BE2C (cell line): ENCODE data around the gene DCN.
"Not testable (repeated sequence)": the region's sequence is repeated elsewhere in the genome, so short reads cannot be mapped to it uniquely, and the experiment has no call there.

Source experiments
- DNase-seq: peaks from one replicate; pipeline ENCODE4 v3.0.0-alpha.2; 2020
- H3K27me3 ChIP-seq: fragments of 250-450 bp; sonication (Bioruptor Pico); 2 replicates; pipeline ENCODE4 v1.5.1; 2020; ENCODE audit warnings: mild to moderate bottlenecking
- H3K36me3 ChIP-seq: fragments of 250-450 bp; sonication (Bioruptor Pico); 2 replicates; pipeline ENCODE4 v1.5.1; 2020; ENCODE audit warnings: mild to moderate bottlenecking
- H3K4me1 ChIP-seq: fragments of 250-450 bp; sonication (Bioruptor Pico); 2 replicates; pipeline ENCODE4 v1.5.1; 2020
- H3K4me3 ChIP-seq: 2 replicates; pipeline ENCODE4 v1.5.1; 2011; ENCODE audit warnings: low read depth, low read length
- H3K9me3 ChIP-seq: fragments of 250-450 bp; sonication (Bioruptor Pico); 2 replicates; pipeline ENCODE4 v1.5.1; 2020
- TF ChIP-seq, protein P1 (sequence below): IDR thresholded peaks from 2 replicates; pipeline ENCODE4 v1.5.1; 2012; ENCODE audit warnings: mild to moderate bottlenecking, low read depth, low read length

The DCN gene

DNA sequence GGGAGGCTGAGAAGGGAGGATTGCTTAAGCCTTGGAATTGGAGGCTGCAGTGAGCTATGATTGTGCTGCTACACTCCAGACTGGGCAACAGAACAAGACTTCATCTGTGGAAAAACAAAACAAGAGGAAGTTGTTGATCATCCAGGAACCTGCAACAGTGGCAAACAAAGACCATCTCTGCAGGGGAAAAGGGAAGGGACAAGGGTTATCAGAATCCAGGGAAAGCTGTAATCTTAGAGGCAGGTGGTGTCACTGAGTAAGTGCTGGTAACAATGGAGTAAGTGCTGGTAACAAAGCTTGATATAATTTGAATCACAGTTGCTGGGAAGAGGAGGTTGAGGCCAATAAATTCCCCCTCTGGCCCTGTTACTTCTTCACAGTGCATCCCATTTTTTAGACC lies 27.5 kb upstream of the DCN start:
- H3K4me3 ChIP-seq, result no peak overlapping the region
- TF ChIP-seq, protein P1, sequence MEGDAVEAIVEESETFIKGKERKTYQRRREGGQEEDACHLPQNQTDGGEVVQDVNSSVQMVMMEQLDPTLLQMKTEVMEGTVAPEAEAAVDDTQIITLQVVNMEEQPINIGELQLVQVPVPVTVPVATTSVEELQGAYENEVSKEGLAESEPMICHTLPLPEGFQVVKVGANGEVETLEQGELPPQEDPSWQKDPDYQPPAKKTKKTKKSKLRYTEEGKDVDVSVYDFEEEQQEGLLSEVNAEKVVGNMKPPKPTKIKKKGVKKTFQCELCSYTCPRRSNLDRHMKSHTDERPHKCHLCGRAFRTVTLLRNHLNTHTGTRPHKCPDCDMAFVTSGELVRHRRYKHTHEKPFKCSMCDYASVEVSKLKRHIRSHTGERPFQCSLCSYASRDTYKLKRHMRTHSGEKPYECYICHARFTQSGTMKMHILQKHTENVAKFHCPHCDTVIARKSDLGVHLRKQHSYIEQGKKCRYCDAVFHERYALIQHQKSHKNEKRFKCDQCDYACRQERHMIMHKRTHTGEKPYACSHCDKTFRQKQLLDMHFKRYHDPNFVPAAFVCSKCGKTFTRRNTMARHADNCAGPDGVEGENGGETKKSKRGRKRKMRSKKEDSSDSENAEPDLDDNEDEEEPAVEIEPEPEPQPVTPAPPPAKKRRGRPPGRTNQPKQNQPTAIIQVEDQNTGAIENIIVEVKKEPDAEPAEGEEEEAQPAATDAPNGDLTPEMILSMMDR, result no peak
- no peak for DNase-seq

DNA sequence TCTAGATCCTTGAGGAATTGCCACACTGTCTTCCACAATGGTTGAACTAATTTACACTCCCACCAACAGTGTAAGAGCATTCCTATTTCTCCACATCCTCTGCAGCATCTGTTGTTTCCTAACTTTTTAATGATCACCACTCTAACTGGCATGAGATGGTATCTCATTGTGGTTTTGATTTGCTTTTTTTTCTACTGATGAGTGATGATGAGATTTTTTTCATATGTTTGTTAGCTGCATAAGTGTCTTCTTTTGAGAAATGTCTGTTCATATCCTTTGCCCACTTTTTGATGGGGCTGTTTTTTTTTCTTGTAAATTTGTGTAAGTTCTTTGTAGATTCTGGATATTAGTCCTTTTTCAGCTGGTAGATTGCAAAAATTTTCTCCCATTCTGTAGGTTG lies 24.7 kb upstream of the DCN start:
- not testable (repeated sequence) for DNase-seq

More for the DNA sequence above, 27.5 kb upstream of the DCN start:
- Histone ChIP-seq H3K9me3 (no peaks in the 10 kb centered on the region), H3K27me3 (no peaks in the 10 kb centered on the region), H3K36me3 (no peaks in the 10 kb centered on the region), H3K4me1 (no peaks in the 10 kb centered on the region)

DNA sequence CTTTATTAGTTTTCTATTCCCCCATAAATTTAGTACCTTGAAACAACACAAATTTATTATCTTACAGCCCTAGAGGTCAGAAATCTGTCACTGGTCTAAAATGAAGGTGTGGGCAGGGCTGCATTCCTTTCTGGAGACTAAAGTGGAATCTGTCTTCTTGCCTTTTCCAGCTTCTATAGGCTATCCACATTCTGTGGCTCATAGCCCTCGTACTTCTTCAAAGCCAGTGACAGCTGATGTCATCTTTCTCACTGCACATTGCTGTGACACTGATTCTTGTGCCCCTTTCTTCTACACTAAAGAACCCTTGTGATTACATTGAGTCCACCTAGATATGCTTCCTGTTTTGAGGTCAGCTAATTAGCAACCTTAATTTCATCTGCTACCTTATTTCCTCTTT lies 23.2 kb upstream of the DCN start:
- Histone ChIP-seq H3K36me3 (no peaks in the 10 kb centered on the region), H3K4me3 (no peak overlapping the region), H3K27me3 (no peaks in the 10 kb centered on the region), H3K4me1 (no peaks in the 10 kb centered on the region), H3K9me3 (no peaks in the 10 kb centered on the region)
- TF ChIP-seq, protein P1, result no peak
- no peak for DNase-seq

More for the DNA sequence above, 24.7 kb upstream of the DCN start:
- H3K9me3 ChIP-seq, H3K4me3 ChIP-seq, H3K4me1 ChIP-seq, H3K36me3 ChIP-seq, H3K27me3 ChIP-seq: not testable (repeated sequence)

DNA sequence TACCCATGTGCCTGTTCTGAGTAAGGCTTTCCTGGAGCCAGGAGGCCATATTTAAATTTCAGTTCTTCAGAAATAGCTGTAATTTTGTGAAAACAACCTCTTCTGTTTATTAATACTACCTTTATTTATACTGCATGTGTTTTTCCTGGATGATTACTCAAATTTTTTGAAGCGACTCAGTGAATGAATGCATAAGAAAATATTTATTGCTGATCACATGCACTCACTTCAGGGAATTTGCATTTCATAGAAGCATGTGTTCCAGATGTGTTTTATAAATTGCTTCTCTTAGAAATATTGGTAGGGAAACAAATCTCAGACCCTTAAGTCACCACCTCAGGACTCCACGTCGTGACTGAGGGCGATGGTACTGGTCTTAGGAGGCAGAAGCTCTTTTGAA lies 21.8 kb upstream of the DCN start:
- H3K4me3 ChIP-seq, result no peak overlapping the region
- H3K36me3 ChIP-seq, result no peaks in the 10 kb centered on the region
- TF ChIP-seq, protein P1, result no peak
- no peaks in the 10 kb centered on the region for H3K9me3 ChIP-seq
- no peak for DNase-seq
- no peaks in the 10 kb centered on the region for H3K4me1 ChIP-seq
- no peaks in the 10 kb centered on the region for H3K27me3 ChIP-seq

DNA sequence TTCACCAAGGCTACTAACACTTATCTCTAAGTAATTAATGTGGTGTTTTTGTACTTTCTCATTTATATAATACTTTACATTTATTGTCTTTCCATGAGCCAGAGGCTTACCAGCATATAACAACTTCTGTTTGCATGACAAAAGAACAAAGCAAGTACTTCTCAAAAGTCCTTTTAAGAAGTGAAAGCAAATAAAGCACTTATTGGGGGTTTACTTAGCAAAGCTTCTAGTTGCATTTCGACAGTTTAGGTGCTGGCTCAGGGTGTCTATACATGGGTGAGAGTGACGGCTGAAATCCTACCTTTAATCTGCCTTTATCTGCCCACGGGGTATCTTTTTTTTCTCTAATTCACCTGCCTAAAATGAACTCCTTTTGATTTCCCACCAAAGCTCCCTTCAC lies 21.0 kb upstream of the DCN start:
- Histone ChIP-seq H3K27me3 (no peaks in the 10 kb centered on the region), H3K4me3 (no peak overlapping the region), H3K36me3 (no peaks in the 10 kb centered on the region), H3K9me3 (no peaks in the 10 kb centered on the region), H3K4me1 (no peaks in the 10 kb centered on the region)
- no peak for DNase-seq
- TF ChIP-seq, protein P1, result no peak

DNA sequence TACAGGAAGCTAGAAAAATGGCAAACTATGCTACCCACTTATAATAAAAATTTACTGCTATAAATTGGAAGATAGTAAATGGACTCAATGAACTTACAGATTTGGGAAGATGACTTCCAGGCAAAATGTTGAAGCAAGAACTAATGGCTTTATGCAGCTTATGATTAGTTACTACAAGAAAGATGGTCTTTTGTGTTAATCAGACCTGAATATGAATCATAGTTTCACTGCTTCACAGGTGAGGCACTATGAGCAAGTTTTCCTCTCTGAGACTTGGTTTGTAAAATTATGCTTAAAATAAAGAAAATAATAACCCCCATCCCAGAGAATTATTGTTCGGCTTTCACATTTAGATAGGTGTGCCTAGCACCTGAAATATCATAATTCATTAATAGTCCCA lies 19.8 kb upstream of the DCN start:
- Histone ChIP-seq H3K4me1 (no peaks in the 10 kb centered on the region), H3K9me3 (no peaks in the 10 kb centered on the region), H3K36me3 (no peaks in the 10 kb centered on the region), H3K4me3 (no peak overlapping the region), H3K27me3 (no peaks in the 10 kb centered on the region)
- no peak for DNase-seq
- TF ChIP-seq, protein P1, result no peak

DNA sequence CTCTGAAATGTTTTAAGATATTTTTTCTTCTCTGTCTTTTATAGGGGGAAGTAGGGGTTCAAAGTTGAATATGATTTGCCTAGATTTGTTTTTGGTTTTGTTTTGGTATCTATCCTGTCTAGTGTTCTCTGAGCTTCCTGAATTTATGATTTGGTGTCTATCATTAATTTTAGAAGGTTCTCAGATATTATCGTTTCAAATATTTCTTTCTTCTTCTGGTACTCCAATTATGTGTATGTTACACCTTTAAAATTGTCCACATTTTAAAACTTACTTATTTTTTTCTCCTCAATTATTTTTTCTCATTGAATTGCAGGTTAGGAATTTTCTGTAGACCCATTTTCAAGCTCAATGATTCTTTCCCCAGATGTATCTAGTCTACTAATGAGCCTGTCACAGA lies 13.8 kb upstream of the DCN start:
- no peak for DNase-seq
- Histone ChIP-seq H3K4me3 (no peak overlapping the region), H3K9me3 (no peaks in the 10 kb centered on the region), H3K4me1 (no peaks in the 10 kb centered on the region), H3K27me3 (no peaks in the 10 kb centered on the region), H3K36me3 (no peaks in the 10 kb centered on the region)
- TF ChIP-seq, protein P1, result no peak
